ENCODE results near the gene RAPH1. TPM values are rescaled to one million over a fixed set of nuclear protein-coding genes. Genes with fewer than 3 reads are reported as not detected.
"Not testable (repeated sequence)": the region's sequence is repeated elsewhere in the genome, so short reads cannot be mapped to it uniquely, and the experiment has no call there.

RAPH1 gene
- total RNA-seq, 1 donor from 2014 or later = 42.8 TPM

GRCh38 chr2:203429643-203430042 lies 105.5 kb downstream of the RAPH1 start:
- H3K27me3 ChIP-seq (ENCODE audit: control insufficient read depth in 3 of 3, insufficient read depth in 3 of 3, low read length in 3 of 3); H3K27ac ChIP-seq (ENCODE audit: low read depth, low read length); H3K9ac ChIP-seq (ENCODE audit: low read depth in 1 of 3, low read length in 3 of 3); H3K4me3 ChIP-seq (ENCODE audit: low read length in 3 of 3); H3K9me3 ChIP-seq (ENCODE audit: control insufficient read depth in 3 of 3, low read length in 3 of 3); H3K4me1 ChIP-seq (ENCODE audit: control insufficient read depth in 3 of 3, insufficient read depth in 3 of 3, low read length in 3 of 3): not testable (repeated sequence)
- H3K36me3 ChIP-seq (ENCODE audit: control insufficient read depth in 3 of 3, insufficient read depth in 3 of 3, low read length in 3 of 3) = peaks cover 0 to 12% (median 10%) of the 10 kb centered on the region in 3 donors

- no peak overlapping the region for H3K9ac ChIP-seq (ENCODE audit: low read depth in 1 of 3, low read length in 3 of 3)
- peaks cover 0 to 15% (median 8%) of the 10 kb centered on the region in 3 donors for H3K36me3 ChIP-seq (ENCODE audit: control insufficient read depth in 3 of 3, insufficient read depth in 3 of 3, low read length in 3 of 3)
- no peak overlapping the region for H3K4me3 ChIP-seq (ENCODE audit: low read length in 3 of 3)
- no peaks in the 10 kb centered on the region for H3K9me3 ChIP-seq (ENCODE audit: control insufficient read depth in 3 of 3, low read length in 3 of 3)
- no peaks in the 10 kb centered on the region for H3K4me1 ChIP-seq (ENCODE audit: control insufficient read depth in 3 of 3, insufficient read depth in 3 of 3, low read length in 3 of 3)
- H3K27me3 ChIP-seq (ENCODE audit: control insufficient read depth in 3 of 3, insufficient read depth in 3 of 3, low read length in 3 of 3) = no peaks in the 10 kb centered on the region
- no peak overlapping the region for H3K27ac ChIP-seq (ENCODE audit: low read depth, low read length)
Measured at GRCh38 chr2:203427061-203427460, 108.0 kb downstream of the RAPH1 start.

DNA sequence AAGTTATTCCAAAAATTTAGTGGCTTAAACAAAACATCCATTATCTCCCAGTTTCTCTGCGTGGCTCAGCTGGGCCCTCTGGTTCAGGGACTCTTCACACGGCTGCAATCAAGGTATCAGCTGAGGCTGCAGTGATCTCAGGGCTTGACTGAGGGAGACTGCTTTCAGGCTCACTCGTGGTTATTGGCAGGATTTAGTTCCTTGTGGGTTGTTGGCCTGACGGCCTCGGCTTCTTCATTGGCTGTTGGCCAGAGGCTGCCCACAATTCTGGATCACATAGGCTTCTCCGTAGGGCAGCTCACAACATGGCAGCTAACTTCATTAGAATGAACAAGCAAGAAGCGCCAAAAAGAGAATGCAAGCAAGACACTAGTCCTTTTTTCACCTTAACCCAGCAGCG lies 116.8 kb downstream of the RAPH1 start:
- H3K9me3 ChIP-seq (ENCODE audit: control insufficient read depth in 3 of 3, low read length in 3 of 3) = no peaks in the 10 kb centered on the region
- no peaks in the 10 kb centered on the region for H3K4me1 ChIP-seq (ENCODE audit: control insufficient read depth in 3 of 3, insufficient read depth in 3 of 3, low read length in 3 of 3)
- H3K27me3 ChIP-seq (ENCODE audit: control insufficient read depth in 3 of 3, insufficient read depth in 3 of 3, low read length in 3 of 3) = no peaks in the 10 kb centered on the region
- no peak overlapping the region for H3K9ac ChIP-seq (ENCODE audit: low read depth in 1 of 3, low read length in 3 of 3)
- no peak overlapping the region for H3K4me3 ChIP-seq (ENCODE audit: low read length in 3 of 3)
- no peak overlapping the region for H3K27ac ChIP-seq (ENCODE audit: low read depth, low read length)
- peaks cover 2 to 13% (median 10%) of the 10 kb centered on the region in 3 donors for H3K36me3 ChIP-seq (ENCODE audit: control insufficient read depth in 3 of 3, insufficient read depth in 3 of 3, low read length in 3 of 3)

DNA sequence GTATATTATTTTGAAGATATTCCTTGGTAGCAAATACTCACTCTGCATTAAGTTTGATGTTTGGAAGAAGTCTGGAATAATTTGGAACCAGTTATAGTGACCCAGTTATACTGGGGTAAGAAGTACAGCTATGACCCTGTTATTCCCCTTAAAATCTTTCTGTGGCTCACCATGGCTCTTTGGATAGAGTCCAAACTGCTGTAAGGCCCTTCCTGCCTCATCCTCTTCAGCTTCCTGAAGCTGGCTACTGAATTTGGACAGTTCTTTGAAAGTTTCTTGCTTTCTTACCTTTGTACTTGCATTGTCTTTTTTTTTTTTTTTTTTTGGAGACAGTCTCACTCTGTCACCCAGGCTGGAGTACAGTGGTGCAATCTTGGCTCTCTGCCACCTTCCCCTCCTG lies 121.3 kb downstream of the RAPH1 start:
- H3K9ac ChIP-seq (ENCODE audit: low read depth in 1 of 3, low read length in 3 of 3) = no peak overlapping the region
- H3K4me1 ChIP-seq (ENCODE audit: control insufficient read depth in 3 of 3, insufficient read depth in 3 of 3, low read length in 3 of 3) = peaks cover 4 to 11% (median 8%) of the 10 kb centered on the region in 3 donors
- H3K36me3 ChIP-seq (ENCODE audit: control insufficient read depth in 3 of 3, insufficient read depth in 3 of 3, low read length in 3 of 3) = peaks cover 2 to 11% (median 7%) of the 10 kb centered on the region in 3 donors
- H3K27ac ChIP-seq (ENCODE audit: low read depth, low read length) = no peak overlapping the region
- H3K9me3 ChIP-seq (ENCODE audit: control insufficient read depth in 3 of 3, low read length in 3 of 3) = no peaks in the 10 kb centered on the region
- H3K4me3 ChIP-seq (ENCODE audit: low read length in 3 of 3) = no peak overlapping the region
- no peaks in the 10 kb centered on the region for H3K27me3 ChIP-seq (ENCODE audit: control insufficient read depth in 3 of 3, insufficient read depth in 3 of 3, low read length in 3 of 3)

DNA sequence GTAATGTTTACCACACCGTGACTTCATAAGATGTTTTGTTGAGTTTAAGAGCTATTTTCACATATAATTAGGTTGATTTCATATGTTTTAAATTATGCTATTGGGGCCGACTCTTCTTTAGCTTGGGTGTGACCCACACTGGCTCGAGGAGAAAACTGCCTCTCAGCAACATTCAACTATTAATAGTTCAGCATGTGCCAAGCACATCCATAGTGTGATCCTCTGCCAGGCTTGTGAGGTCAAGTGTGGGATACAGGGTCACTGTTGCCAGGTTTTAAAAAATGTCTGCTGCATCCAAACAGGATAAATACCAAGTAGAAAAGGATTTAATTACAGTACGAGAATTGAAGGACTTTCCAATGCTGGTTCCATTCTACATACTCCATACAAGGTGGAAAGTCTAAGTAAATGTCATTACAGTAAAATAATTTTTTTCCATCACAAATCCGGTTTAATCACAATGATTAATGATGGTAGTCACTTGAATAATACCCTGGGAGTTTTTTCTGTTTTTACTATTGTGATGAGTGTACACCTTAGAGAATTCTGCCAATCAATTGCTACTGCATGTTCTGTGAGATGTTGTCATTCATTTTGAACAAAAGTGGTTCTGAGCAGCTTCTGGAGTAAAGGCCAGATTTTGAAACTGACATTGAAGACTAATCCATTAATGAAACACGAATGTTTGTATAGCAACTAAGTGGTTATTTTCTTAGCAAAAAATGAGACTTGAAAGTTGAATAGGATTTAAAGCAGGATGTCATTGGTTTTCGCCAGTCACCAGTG lies 122.4 kb downstream of the RAPH1 start:
- Histone ChIP-seq H3K9me3 (ENCODE audit: control insufficient read depth in 3 of 3, low read length in 3 of 3) (no peaks in the 10 kb centered on the region), H3K4me3 (ENCODE audit: low read length in 3 of 3) (no peak overlapping the region), H3K36me3 (ENCODE audit: control insufficient read depth in 3 of 3, insufficient read depth in 3 of 3, low read length in 3 of 3) (peaks cover 0 to 7% (median 4%) of the 10 kb centered on the region in 3 donors), H3K9ac (ENCODE audit: low read depth in 1 of 3, low read length in 3 of 3) (peak overlapping the region in 1 of 3 donors; percentile 25), H3K4me1 (ENCODE audit: control insufficient read depth in 3 of 3, insufficient read depth in 3 of 3, low read length in 3 of 3) (peaks cover 4 to 11% (median 8%) of the 10 kb centered on the region in 3 donors), H3K27ac (ENCODE audit: low read depth, low read length) (peak overlapping the region; percentile 49), H3K27me3 (ENCODE audit: control insufficient read depth in 3 of 3, insufficient read depth in 3 of 3, low read length in 3 of 3) (no peaks in the 10 kb centered on the region)

DNA sequence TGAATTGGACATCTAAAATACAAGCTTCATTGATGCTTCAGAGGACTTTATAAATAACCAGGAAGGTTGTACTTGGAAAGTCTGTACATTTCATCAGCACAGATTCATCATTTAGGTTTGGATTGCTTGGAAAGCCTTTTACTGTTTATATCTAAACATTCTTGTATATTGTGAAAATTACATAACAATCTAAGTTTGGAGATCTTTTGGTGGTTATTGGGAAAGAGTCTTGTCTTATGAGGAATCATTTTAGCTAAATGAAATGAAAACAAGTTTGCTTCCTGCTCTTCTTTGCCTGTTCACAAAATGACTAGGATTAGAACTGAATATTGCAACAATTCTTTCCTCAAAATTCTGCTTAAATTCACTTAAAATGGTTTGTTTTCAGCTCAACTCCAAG lies 127.6 kb downstream of the RAPH1 start:
- Histone ChIP-seq H3K27me3 (ENCODE audit: control insufficient read depth in 3 of 3, insufficient read depth in 3 of 3, low read length in 3 of 3) (no peaks in the 10 kb centered on the region), H3K9me3 (ENCODE audit: control insufficient read depth in 3 of 3, low read length in 3 of 3) (no peaks in the 10 kb centered on the region), H3K27ac (ENCODE audit: low read depth, low read length) (no peak overlapping the region), H3K4me3 (ENCODE audit: low read length in 3 of 3) (no peak overlapping the region), H3K36me3 (ENCODE audit: control insufficient read depth in 3 of 3, insufficient read depth in 3 of 3, low read length in 3 of 3) (peaks cover 0 to 3% (median 0%) of the 10 kb centered on the region in 3 donors), H3K9ac (ENCODE audit: low read depth in 1 of 3, low read length in 3 of 3) (no peak overlapping the region), H3K4me1 (ENCODE audit: control insufficient read depth in 3 of 3, insufficient read depth in 3 of 3, low read length in 3 of 3) (peaks cover 4 to 9% (median 4%) of the 10 kb centered on the region in 3 donors)

DNA sequence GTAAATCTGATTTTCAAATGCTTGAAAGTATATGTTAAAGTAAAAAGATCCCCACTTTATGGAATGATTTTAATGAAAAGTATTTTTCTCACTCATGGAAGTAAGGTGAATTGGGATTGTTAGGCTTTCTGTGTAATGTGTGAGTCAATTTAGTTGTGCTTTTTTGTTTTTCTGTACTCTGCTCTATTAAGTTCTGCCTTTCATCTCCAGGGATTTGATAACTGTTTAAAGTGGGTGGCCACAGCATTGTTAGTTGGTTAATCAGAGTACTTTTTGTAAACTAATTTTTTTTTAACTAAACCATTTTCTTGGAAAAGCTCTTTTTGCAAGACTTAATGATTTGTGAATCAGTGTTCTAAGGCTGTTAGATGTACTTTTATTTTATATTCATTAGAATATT lies 130.1 kb downstream of the RAPH1 start:
- no peaks in the 10 kb centered on the region for H3K36me3 ChIP-seq (ENCODE audit: control insufficient read depth in 3 of 3, insufficient read depth in 3 of 3, low read length in 3 of 3)
- H3K27me3 ChIP-seq (ENCODE audit: control insufficient read depth in 3 of 3, insufficient read depth in 3 of 3, low read length in 3 of 3) = no peaks in the 10 kb centered on the region
- H3K4me1 ChIP-seq (ENCODE audit: control insufficient read depth in 3 of 3, insufficient read depth in 3 of 3, low read length in 3 of 3) = no peaks in the 10 kb centered on the region
- H3K27ac ChIP-seq (ENCODE audit: low read depth, low read length) = no peak overlapping the region
- no peak overlapping the region for H3K9ac ChIP-seq (ENCODE audit: low read depth in 1 of 3, low read length in 3 of 3)
- no peak overlapping the region for H3K4me3 ChIP-seq (ENCODE audit: low read length in 3 of 3)
- H3K9me3 ChIP-seq (ENCODE audit: control insufficient read depth in 3 of 3, low read length in 3 of 3) = no peaks in the 10 kb centered on the region

DNA sequence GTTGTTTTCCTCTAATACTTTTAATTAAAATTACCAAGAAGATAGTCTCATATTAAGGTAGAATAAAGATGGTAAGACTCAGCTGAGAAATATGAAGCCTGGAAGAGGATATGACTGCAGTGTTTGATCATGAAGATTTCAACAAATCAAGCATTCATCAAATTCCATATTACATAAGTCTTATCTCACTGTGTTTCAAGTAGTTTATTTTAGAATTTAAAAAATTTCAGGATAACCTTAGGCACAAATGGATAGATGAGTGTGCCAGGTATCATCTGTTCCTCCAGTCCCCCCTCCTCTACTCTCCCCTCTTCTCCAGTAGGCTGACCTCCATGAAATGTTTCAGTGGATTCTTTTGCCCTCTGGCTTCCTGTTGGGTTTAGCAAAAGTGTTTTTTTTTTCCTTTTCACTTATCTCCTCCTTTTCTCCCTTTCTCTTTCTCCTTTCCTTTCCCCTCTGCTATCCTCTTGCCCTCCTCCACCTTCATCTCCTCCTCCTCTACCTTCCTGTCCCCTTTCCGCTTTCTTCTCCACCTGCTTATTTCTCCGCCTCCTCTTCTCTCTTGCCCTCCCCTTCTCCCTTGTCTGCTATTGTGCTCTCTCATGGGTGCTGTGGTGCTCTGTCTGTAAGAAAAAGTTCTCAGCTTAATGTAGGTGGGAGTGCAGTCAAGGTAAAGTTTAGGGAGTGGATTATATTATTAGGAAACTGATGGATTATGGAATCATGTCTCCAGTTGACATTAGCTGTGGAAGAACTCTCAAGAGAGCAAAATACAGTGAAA lies 134.1 kb downstream of the RAPH1 start:
- H3K9me3 ChIP-seq (ENCODE audit: control insufficient read depth in 3 of 3, low read length in 3 of 3) = no peaks in the 10 kb centered on the region
- no peak overlapping the region for H3K9ac ChIP-seq (ENCODE audit: low read depth in 1 of 3, low read length in 3 of 3)
- H3K4me3 ChIP-seq (ENCODE audit: low read length in 3 of 3) = no peak overlapping the region
- H3K27me3 ChIP-seq (ENCODE audit: control insufficient read depth in 3 of 3, insufficient read depth in 3 of 3, low read length in 3 of 3) = no peaks in the 10 kb centered on the region
- no peak overlapping the region for H3K27ac ChIP-seq (ENCODE audit: low read depth, low read length)
- peaks cover 0 to 6% (median 0%) of the 10 kb centered on the region in 3 donors for H3K36me3 ChIP-seq (ENCODE audit: control insufficient read depth in 3 of 3, insufficient read depth in 3 of 3, low read length in 3 of 3)
- H3K4me1 ChIP-seq (ENCODE audit: control insufficient read depth in 3 of 3, insufficient read depth in 3 of 3, low read length in 3 of 3) = no peaks in the 10 kb centered on the region

DNA sequence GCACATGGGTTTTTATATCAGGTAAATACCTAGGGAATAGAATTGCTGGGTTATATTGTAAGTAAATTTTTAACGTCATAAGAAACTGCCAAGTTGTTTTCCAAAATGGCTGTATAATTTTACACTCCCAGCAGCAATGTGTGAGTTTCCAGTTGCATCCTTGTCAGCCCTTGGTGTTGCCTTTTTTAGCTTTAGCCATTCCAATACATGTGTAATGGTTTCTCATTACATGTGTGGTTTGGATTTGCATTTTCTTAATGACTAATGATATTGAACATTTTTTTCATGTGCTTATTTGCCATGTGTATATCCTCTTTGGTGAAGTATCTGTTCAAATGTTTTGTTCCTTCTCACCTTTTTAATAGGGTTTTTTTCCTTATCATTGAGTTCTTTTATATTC lies 136.1 kb downstream of the RAPH1 start:
- H3K4me1 ChIP-seq (ENCODE audit: control insufficient read depth in 3 of 3, insufficient read depth in 3 of 3, low read length in 3 of 3) = no peaks in the 10 kb centered on the region
- no peaks in the 10 kb centered on the region for H3K27me3 ChIP-seq (ENCODE audit: control insufficient read depth in 3 of 3, insufficient read depth in 3 of 3, low read length in 3 of 3)
- no peaks in the 10 kb centered on the region for H3K9me3 ChIP-seq (ENCODE audit: control insufficient read depth in 3 of 3, low read length in 3 of 3)
- H3K9ac ChIP-seq (ENCODE audit: low read depth in 1 of 3, low read length in 3 of 3) = no peak overlapping the region
- H3K36me3 ChIP-seq (ENCODE audit: control insufficient read depth in 3 of 3, insufficient read depth in 3 of 3, low read length in 3 of 3) = peaks cover 0 to 9% (median 0%) of the 10 kb centered on the region in 3 donors
- H3K4me3 ChIP-seq (ENCODE audit: low read length in 3 of 3) = no peak overlapping the region
- no peak overlapping the region for H3K27ac ChIP-seq (ENCODE audit: low read depth, low read length)

- no peaks in the 10 kb centered on the region for H3K9me3 ChIP-seq (ENCODE audit: control insufficient read depth in 3 of 3, low read length in 3 of 3)
- H3K36me3 ChIP-seq (ENCODE audit: control insufficient read depth in 3 of 3, insufficient read depth in 3 of 3, low read length in 3 of 3) = peaks cover 0 to 9% (median 0%) of the 10 kb centered on the region in 3 donors
- no peaks in the 10 kb centered on the region for H3K27me3 ChIP-seq (ENCODE audit: control insufficient read depth in 3 of 3, insufficient read depth in 3 of 3, low read length in 3 of 3)
- H3K4me1 ChIP-seq (ENCODE audit: control insufficient read depth in 3 of 3, insufficient read depth in 3 of 3, low read length in 3 of 3) = no peaks in the 10 kb centered on the region
- no peak overlapping the region for H3K9ac ChIP-seq (ENCODE audit: low read depth in 1 of 3, low read length in 3 of 3)
- no peak overlapping the region for H3K27ac ChIP-seq (ENCODE audit: low read depth, low read length)
- H3K4me3 ChIP-seq (ENCODE audit: low read length in 3 of 3) = no peak overlapping the region
Measured at GRCh38 chr2:203396667-203397066, 138.4 kb downstream of the RAPH1 start.
